ENCODE results near the gene INVS. TPM values are rescaled to one million over a fixed set of nuclear protein-coding genes. Genes with fewer than 3 reads are reported as not detected.

Gene INVS
- total RNA-seq, 1 experiment from 2014 or later = 15.6 TPM

GRCh38 chr9:100204796-100205195 is 105.8 kb downstream of the INVS start:
- POLR2A ChIA-PET = no interaction called here
- Mint-ChIP-seq H3K9me3 (ENCODE audit: unreplicated experiment) (peaks cover 4% of the 10 kb centered on the region), H3K4me3 (ENCODE audit: unreplicated experiment) (no peak overlapping the region), H3K27ac (ENCODE audit: unreplicated experiment) (no peak overlapping the region), H3K4me1 (ENCODE audit: low read depth, unreplicated experiment) (no peaks in the 10 kb centered on the region), H3K36me3 (ENCODE audit: insufficient read depth, unreplicated experiment) (no peaks in the 10 kb centered on the region), H3K27me3 (ENCODE audit: insufficient read depth, unreplicated experiment) (no peaks in the 10 kb centered on the region)
- no peak for TF ChIP-seq CTCF (IDR thresholded peaks at IDR 0.05; ENCODE audit: insufficient read depth in 1 of 2, low read depth in 1 of 2, low read length in 1 of 2, severe bottlenecking in 1 of 2, unreplicated experiment in 1 of 2)
- intact Hi-C loops (cut with micrococcal nuclease; ENCODE audit: unreplicated experiment) = no loop called here
- no peaks in the 10 kb centered on the region for H3K27me3 ChIP-seq (replicated peaks; ENCODE audit: control insufficient read depth, insufficient read depth, low read length)
- no TSS peak for BruUV-seq (replicated peaks)
- H3K36me3 ChIP-seq (ENCODE audit: control insufficient read depth, insufficient read depth, low read length) = no peaks in the 10 kb centered on the region
- DNase-seq = no peak
- H3K4me1 ChIP-seq = no peaks in the 10 kb centered on the region
- no peak overlapping the region for H3K4me3 ChIP-seq (ENCODE audit: low read depth, low read length)
- no peaks in the 10 kb centered on the region; the same call in 1 of the 2 replicates for H3K9me3 ChIP-seq
- CTCF ChIA-PET = no interaction called here

- CTCF ChIA-PET = no interaction called here
- Histone ChIP-seq H3K36me3 (ENCODE audit: control insufficient read depth, insufficient read depth, low read length) (no peaks in the 10 kb centered on the region), H3K27me3 (replicated peaks; ENCODE audit: control insufficient read depth, insufficient read depth, low read length) (no peaks in the 10 kb centered on the region), H3K4me1 (no peaks in the 10 kb centered on the region), H3K4me3 (ENCODE audit: low read depth, low read length) (no peak overlapping the region), H3K9me3 (no peaks in the 10 kb centered on the region)
- no peak overlapping the region for H3K4me3 Mint-ChIP-seq (ENCODE audit: unreplicated experiment)
- no peak for DNase-seq
- no peak for TF ChIP-seq CTCF (IDR thresholded peaks at IDR 0.05; ENCODE audit: insufficient read depth in 1 of 2, low read depth in 1 of 2, low read length in 1 of 2, severe bottlenecking in 1 of 2, unreplicated experiment in 1 of 2)
- BruUV-seq (replicated peaks) = no TSS peak
- POLR2A ChIA-PET = no interaction called here
- no peaks in the 10 kb centered on the region for H3K27me3 Mint-ChIP-seq (ENCODE audit: insufficient read depth, unreplicated experiment)
- H3K36me3 Mint-ChIP-seq (ENCODE audit: insufficient read depth, unreplicated experiment) = no peaks in the 10 kb centered on the region
- no peaks in the 10 kb centered on the region for H3K9me3 Mint-ChIP-seq (ENCODE audit: unreplicated experiment)
- no peak overlapping the region for H3K27ac Mint-ChIP-seq (ENCODE audit: unreplicated experiment)
- intact Hi-C loops (cut with micrococcal nuclease; ENCODE audit: unreplicated experiment) = no loop called here
- no peaks in the 10 kb centered on the region for H3K4me1 Mint-ChIP-seq (ENCODE audit: low read depth, unreplicated experiment)
Observed at GRCh38 chr9:100206899-100207298, 107.9 kb downstream of the INVS start.

- Mint-ChIP-seq H3K4me1 (ENCODE audit: low read depth, unreplicated experiment) (no peaks in the 10 kb centered on the region), H3K4me3 (ENCODE audit: unreplicated experiment) (no peak overlapping the region), H3K36me3 (ENCODE audit: insufficient read depth, unreplicated experiment) (no peaks in the 10 kb centered on the region), H3K27ac (ENCODE audit: unreplicated experiment) (no peak overlapping the region), H3K27me3 (ENCODE audit: insufficient read depth, unreplicated experiment) (no peaks in the 10 kb centered on the region), H3K9me3 (ENCODE audit: unreplicated experiment) (no peaks in the 10 kb centered on the region)
- POLR2A ChIA-PET = no interaction called here
- DNase-seq = no peak
- Histone ChIP-seq H3K27me3 (replicated peaks; ENCODE audit: control insufficient read depth, insufficient read depth, low read length) (no peaks in the 10 kb centered on the region), H3K36me3 (ENCODE audit: control insufficient read depth, insufficient read depth, low read length) (no peaks in the 10 kb centered on the region), H3K4me1 (no peaks in the 10 kb centered on the region), H3K4me3 (ENCODE audit: low read depth, low read length) (no peak overlapping the region), H3K9me3 (no peaks in the 10 kb centered on the region)
- intact Hi-C loops (cut with micrococcal nuclease; ENCODE audit: unreplicated experiment) = no loop called here
- BruUV-seq (replicated peaks) = no TSS peak
- CTCF ChIA-PET = no interaction called here
- no peak for TF ChIP-seq CTCF (IDR thresholded peaks at IDR 0.05; ENCODE audit: insufficient read depth in 1 of 2, low read depth in 1 of 2, low read length in 1 of 2, severe bottlenecking in 1 of 2, unreplicated experiment in 1 of 2)
Observed at GRCh38 chr9:100208673-100209072, 109.6 kb downstream of the INVS start.

All from Caco-2 (cell line).